ENCODE data around the gene WDR37. TPM values are rescaled to one million over a fixed set of nuclear protein-coding genes. Genes with fewer than 3 reads are reported as not detected.

WDR37 gene
- total RNA-seq, 1 experiment from 2014 or later = 9.6 TPM

GRCh38 chr10:1163831-1164230 is 107.6 kb downstream of the WDR37 start:
- ATAC-seq (no peak), DNase-seq (ENCODE audit: low read depth, low spot score) (no peak)
- TF ChIP-seq POLR2AphosphoS5 (IDR thresholded peaks at IDR 0.05; ENCODE audit: low read depth, low read length) (no peak), TCF7L2 (IDR thresholded peaks at IDR 0.05; ENCODE audit: low read depth, low read length) (no peak), CTCF (IDR thresholded peaks at IDR 0.05) (no peak), SIN3A (IDR thresholded peaks at IDR 0.05; ENCODE audit: borderline replicate concordance, insufficient read depth, low read depth, low read length) (no peak)
- TF ChIP-seq, protein P1, sequence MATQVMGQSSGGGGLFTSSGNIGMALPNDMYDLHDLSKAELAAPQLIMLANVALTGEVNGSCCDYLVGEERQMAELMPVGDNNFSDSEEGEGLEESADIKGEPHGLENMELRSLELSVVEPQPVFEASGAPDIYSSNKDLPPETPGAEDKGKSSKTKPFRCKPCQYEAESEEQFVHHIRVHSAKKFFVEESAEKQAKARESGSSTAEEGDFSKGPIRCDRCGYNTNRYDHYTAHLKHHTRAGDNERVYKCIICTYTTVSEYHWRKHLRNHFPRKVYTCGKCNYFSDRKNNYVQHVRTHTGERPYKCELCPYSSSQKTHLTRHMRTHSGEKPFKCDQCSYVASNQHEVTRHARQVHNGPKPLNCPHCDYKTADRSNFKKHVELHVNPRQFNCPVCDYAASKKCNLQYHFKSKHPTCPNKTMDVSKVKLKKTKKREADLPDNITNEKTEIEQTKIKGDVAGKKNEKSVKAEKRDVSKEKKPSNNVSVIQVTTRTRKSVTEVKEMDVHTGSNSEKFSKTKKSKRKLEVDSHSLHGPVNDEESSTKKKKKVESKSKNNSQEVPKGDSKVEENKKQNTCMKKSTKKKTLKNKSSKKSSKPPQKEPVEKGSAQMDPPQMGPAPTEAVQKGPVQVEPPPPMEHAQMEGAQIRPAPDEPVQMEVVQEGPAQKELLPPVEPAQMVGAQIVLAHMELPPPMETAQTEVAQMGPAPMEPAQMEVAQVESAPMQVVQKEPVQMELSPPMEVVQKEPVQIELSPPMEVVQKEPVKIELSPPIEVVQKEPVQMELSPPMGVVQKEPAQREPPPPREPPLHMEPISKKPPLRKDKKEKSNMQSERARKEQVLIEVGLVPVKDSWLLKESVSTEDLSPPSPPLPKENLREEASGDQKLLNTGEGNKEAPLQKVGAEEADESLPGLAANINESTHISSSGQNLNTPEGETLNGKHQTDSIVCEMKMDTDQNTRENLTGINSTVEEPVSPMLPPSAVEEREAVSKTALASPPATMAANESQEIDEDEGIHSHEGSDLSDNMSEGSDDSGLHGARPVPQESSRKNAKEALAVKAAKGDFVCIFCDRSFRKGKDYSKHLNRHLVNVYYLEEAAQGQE (IDR thresholded peaks at IDR 0.05; ENCODE audit: insufficient read depth in 1 of 2, low read depth in 2 of 2, low read length in 1 of 2) = no peak
- Histone ChIP-seq H3K27ac (ENCODE audit: low read length) (no peak overlapping the region), H3K36me3 (ENCODE audit: control insufficient read depth, insufficient read depth, low read length) (no peaks in the 10 kb centered on the region), H3K9me3 (ENCODE audit: control insufficient read depth, insufficient read depth, low read depth, low read length) (no peaks in the 10 kb centered on the region), H3K4me3 (ENCODE audit: low read depth in 2 of 2, low read length in 2 of 2) (no peak overlapping the region), H3K27me3 (ENCODE audit: control insufficient read depth, insufficient read depth, low read length) (no peaks in the 10 kb centered on the region; the same call in 1 of the 2 replicates), H3K4me1 (ENCODE audit: control insufficient read depth, insufficient read depth, low read length) (no peaks in the 10 kb centered on the region)
- no TSS peak for BruUV-seq (replicated peaks)
- intact Hi-C loops (cut with micrococcal nuclease; ENCODE audit: unreplicated experiment) (no loop called here), in situ Hi-C loops (cut with HindIII; ENCODE audit: low pct_unique_long_range_greater_than_20kb, low sequenced_read_pairs) (no loop called here)
- POLR2A ChIA-PET = no interaction called here
- CTCF ChIA-PET = no interaction called here

GRCh38 chr10:1166101-1166827 is 110.1 kb downstream of the WDR37 start:
- Histone ChIP-seq H3K9me3 (ENCODE audit: control insufficient read depth, insufficient read depth, low read depth, low read length) (no peaks in the 10 kb centered on the region), H3K36me3 (ENCODE audit: control insufficient read depth, insufficient read depth, low read length) (no peaks in the 10 kb centered on the region), H3K27ac (ENCODE audit: low read length) (no peak overlapping the region), H3K27me3 (ENCODE audit: control insufficient read depth, insufficient read depth, low read length) (no peaks in the 10 kb centered on the region; the same call in 1 of the 2 replicates), H3K4me1 (ENCODE audit: control insufficient read depth, insufficient read depth, low read length) (no peaks in the 10 kb centered on the region), H3K4me3 (ENCODE audit: low read depth in 2 of 2, low read length in 2 of 2) (no peak overlapping the region)
- DNase-seq (ENCODE audit: low read depth, low spot score) = no peak
- TF ChIP-seq, protein P1 (IDR thresholded peaks at IDR 0.05; ENCODE audit: insufficient read depth in 1 of 2, low read depth in 2 of 2, low read length in 1 of 2) = no peak
- TF ChIP-seq CTCF (IDR thresholded peaks at IDR 0.05) (no peak), SIN3A (IDR thresholded peaks at IDR 0.05; ENCODE audit: borderline replicate concordance, insufficient read depth, low read depth, low read length) (no peak), TCF7L2 (IDR thresholded peaks at IDR 0.05; ENCODE audit: low read depth, low read length) (no peak), POLR2AphosphoS5 (IDR thresholded peaks at IDR 0.05; ENCODE audit: low read depth, low read length) (no peak)
- intact Hi-C loops (cut with micrococcal nuclease; ENCODE audit: unreplicated experiment) = no loop called here
- ATAC-seq = no peak
- no TSS peak for BruUV-seq (replicated peaks)
- in situ Hi-C loops (cut with HindIII; ENCODE audit: low pct_unique_long_range_greater_than_20kb, low sequenced_read_pairs) = no loop called here
- POLR2A ChIA-PET = no interaction called here
- CTCF ChIA-PET = no interaction called here
